ENCODE measurements around the gene ZNF362. TPM values are rescaled to one million over a fixed set of nuclear protein-coding genes. Genes with fewer than 3 reads are reported as not detected.

Gene ZNF362
- total RNA-seq, 1 experiment from 2014 or later: 15.2 TPM

DNA sequence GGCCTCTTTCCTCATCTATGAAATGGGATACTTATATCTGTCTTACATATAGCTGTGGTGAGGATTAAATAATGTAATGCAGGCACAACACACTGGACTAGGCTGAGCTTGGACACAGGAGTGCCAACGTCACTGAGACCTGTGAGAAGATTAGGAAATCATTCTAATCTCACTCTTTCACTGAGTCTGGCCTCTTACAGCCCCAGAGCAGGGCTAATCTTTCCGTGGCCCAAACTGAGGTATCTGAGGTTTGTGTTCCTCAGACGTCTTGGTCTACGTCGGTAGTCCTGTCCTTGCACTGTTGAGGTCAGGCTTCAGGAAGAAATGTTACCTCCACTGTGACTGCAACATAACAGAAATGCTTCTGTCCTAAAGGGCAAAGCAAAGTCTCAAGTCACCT is 87.2 kb downstream of the ZNF362 start:
- no peak for DNase-seq (ENCODE audit: low read depth)

- no peak for DNase-seq (ENCODE audit: low read depth)
These were observed 88.7 kb downstream of the ZNF362 start for GRCh38 chr1:33344896-33345560.

GRCh38 chr1:33346533-33346926 is 90.2 kb downstream of the ZNF362 start:
- DNase-seq (ENCODE audit: low read depth): no peak

- peak; percentile 99 for DNase-seq (ENCODE audit: low read depth)
These were observed 90.8 kb downstream of the ZNF362 start for GRCh38 chr1:33346927-33347649.

- peak; percentile 55 for DNase-seq (ENCODE audit: low read depth)
These were observed 91.3 kb downstream of the ZNF362 start for GRCh38 chr1:33347650-33347992.

GRCh38 chr1:33348194-33348593 is 91.9 kb downstream of the ZNF362 start:
- DNase-seq (ENCODE audit: low read depth): peak; percentile 73

GRCh38 chr1:33348676-33349080 is 92.4 kb downstream of the ZNF362 start:
- DNase-seq (ENCODE audit: low read depth): peak; percentile 54

DNA sequence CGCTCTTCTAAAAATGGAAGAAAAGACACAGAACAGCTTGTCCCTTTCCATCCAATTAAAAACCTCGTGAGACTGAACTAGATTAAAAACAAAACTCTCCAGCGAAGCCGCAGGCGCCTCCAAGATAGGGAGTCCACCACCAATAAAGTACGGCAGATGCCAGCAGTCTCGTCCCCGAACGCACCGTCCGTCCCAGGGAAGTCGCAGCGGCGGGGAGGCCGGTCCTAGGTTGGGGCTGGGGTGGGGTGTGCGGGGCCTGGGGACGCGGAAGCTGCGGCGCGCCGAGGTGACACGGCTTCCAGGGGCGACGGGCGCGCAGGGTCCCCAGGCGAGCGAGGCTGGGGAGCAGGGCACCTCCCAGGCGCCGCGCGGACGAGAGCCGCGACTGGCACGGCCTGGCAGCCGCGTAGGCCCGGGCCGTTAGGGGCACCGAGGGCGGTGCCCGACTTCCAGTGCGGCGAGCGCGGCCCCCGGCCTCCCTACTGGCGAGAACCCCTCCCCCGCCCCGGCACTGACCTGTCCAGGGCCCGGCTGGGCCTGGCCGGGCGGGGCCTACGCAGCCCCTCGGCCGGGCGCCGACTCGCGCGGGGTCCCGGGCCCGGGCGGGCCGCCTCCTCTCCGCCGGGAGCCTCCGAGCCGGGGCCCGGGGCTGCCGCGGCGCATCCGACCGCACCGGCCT is 92.9 kb downstream of the ZNF362 start:
- DNase-seq (ENCODE audit: low read depth): peak; percentile 55

DNA sequence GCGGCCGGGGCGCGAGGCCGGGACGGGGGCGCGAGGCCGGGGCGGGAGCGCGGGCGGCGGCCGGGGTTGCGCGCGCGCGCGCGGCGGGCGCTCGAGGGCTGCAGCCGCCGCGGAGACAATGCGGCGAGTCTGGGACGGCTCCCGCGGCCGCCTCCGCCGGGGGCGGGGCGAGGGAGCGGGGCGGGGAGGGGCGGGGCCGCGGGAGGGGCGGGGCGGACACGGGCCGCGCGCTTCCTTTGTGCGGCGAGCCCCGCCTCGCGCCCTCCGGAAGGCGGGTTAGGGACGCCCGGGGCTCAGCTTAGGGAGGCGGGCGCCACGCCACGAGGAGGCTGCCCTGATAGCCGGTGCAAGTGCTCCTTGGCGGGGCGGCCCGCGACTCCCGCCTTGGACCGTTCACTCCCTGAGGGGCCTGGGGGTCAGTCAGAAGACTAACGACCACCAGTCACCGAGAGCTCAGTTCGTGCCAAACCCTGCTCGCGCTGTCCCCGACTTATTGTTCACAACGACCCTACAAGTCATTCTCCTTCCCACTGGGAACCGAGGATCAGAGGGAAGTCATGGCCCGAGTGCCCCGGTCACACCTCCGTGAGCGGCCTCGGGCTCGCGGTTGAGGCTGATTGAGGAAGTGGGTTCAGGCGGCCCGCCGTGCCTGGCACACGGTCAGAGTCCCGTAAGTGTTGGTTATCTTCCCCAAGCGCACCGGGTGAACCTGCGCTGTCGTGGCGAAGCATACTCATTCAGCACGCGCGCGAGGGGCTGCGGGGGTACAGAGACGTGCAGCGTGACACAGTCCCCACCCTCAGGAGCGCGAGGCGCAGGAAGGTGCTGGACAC is 93.7 kb downstream of the ZNF362 start:
- peak; percentile 84 for DNase-seq (ENCODE audit: low read depth)

Other genes starting within 250 kb of the ZNF362 start
- 255 and 332 TPM in 2 replicates for gene AK2, start 219.6 kb upstream of the ZNF362 start, total RNA-seq (2014; rRNA removed; shearing (Covaris generic))
- 0.20 and 2.8 TPM in 2 replicates for gene AZIN2, start 175.3 kb upstream of the ZNF362 start, total RNA-seq (2014; rRNA removed; shearing (Covaris generic))
- 14.4 and 15.6 TPM in 2 replicates for gene TRIM62, start 74.4 kb upstream of the ZNF362 start, total RNA-seq (2014; rRNA removed; shearing (Covaris generic))
- gene A3GALT2, start 64.6 kb downstream of the ZNF362 start, total RNA-seq (2014; rRNA removed; shearing (Covaris generic)): not detected in 2 replicates
- 106 and 128 TPM in 2 replicates for gene PHC2, start 174.6 kb downstream of the ZNF362 start, total RNA-seq (2014; rRNA removed; shearing (Covaris generic))
- 4.6 and 5.9 TPM in 2 replicates for gene ZSCAN20, start 216.2 kb downstream of the ZNF362 start, total RNA-seq (2014; rRNA removed; shearing (Covaris generic))